K562 (cell line): ENCODE data around the gene DMWD. TPM values are rescaled to one million over a fixed set of nuclear protein-coding genes. Genes with fewer than 3 reads are reported as not detected.

Experiments
- ATAC-seq: fragments of 200-7000 bp; cut with Tn5 transposase; 3 replicates; pipeline ENCODE4 v1.9.1; 2020; ENCODE audit warnings: moderate library complexity
- BruUV-seq: library from RNA; stranded (reverse); fragments of 400-500 nt; replicated peaks from 2 replicates; lab custom pipeline; 2021; lab: Mats Ljungman, UMichigan
- CTCF ChIA-PET: fragments of 300-600 bp; formaldehyde crosslinking; extraction: SDS; loops from one replicate; lab custom pipeline; 2021; ENCODE audit warnings: low intra/inter-chr PET ratio; lab: Yijun Ruan, JAX
- POLR2A ChIA-PET: fragments of 300-600, 350-650 bp; sonication (Branson Sonifier 250); formaldehyde crosslinking; extraction: SDS; loops from one replicate; lab custom pipeline; 2021; ENCODE audit warnings: antibody characterized with exemption, inconsistent platforms; lab: Yijun Ruan, JAX
- DNase-seq, 4 experiments: peaks; one replicate each; pipeline versions ENCODE4 v3.0.0 to v3.0.0-alpha.2; 2011 to 2018; ENCODE audit warnings: low spot score in 3 of 4, mixed read lengths in 3 of 4; ENCODE audit errors: extremely low read depth in 1 of 4
- FAIRE-seq: peaks from 2 replicates; lab custom pipeline; 2011; peaks lifted over from hg19 to GRCh38; lab: Jason Lieb, UNC
- H2AFZ ChIP-seq: 2 replicates; pipeline ENCODE4 v1.6.0; 2011; ENCODE audit warnings: low read depth, low read length, control low read depth, inconsistent platforms
- H3K27ac ChIP-seq: fragments of 200-600 bp; 3 replicates; pipeline ENCODE4 v1.8.0; 2011; ENCODE audit warnings: low read depth, mild to moderate bottlenecking, control low read depth, inconsistent platforms, low read length, moderate library complexity, mixed read lengths; ENCODE audit errors: extremely low read depth
- H3K27me3 ChIP-seq, 2 experiments: fragments of 300-600 bp in 1 of 2; 2 replicates in 1 of 2; 3 replicates in 1 of 2; pipeline versions ENCODE4 v1.6.0 to v1.8.0; 2011; ENCODE audit warnings: inconsistent platforms in 2 of 2, low read length in 2 of 2, mild to moderate bottlenecking in 1 of 2, mixed read lengths in 1 of 2, moderate library complexity in 1 of 2; ENCODE audit not compliant: control insufficient read depth in 2 of 2, insufficient read depth in 2 of 2
- H3K36me3 ChIP-seq: fragments of 300-600 bp; 3 replicates; pipeline ENCODE4 v1.8.0; 2011; ENCODE audit warnings: mild to moderate bottlenecking, low read length, inconsistent platforms; ENCODE audit not compliant: control insufficient read depth, insufficient read depth
- H3K4me1 ChIP-seq, 2 experiments: fragments of 200-600 bp in 1 of 2; replicated peaks in 1 of 2; 2 replicates in 1 of 2; 3 replicates in 1 of 2; pipeline versions ENCODE4 v1.5.1 to v1.8.0; 2011; ENCODE audit warnings: inconsistent platforms in 2 of 2, low read length in 2 of 2, mild to moderate bottlenecking in 1 of 2, mixed read lengths in 1 of 2, moderate library complexity in 1 of 2; ENCODE audit not compliant: control insufficient read depth in 2 of 2, insufficient read depth in 2 of 2
- H3K4me2 ChIP-seq: 2 replicates; pipeline ENCODE4 v1.6.1; 2011; ENCODE audit warnings: low read length, control low read depth, inconsistent platforms, mixed read lengths; ENCODE audit not compliant: insufficient read depth
- H3K4me3 ChIP-seq: fragments of 200-600 bp; sonication (generic), shearing (Covaris generic); 2 replicates; pipeline ENCODE4 v1.5.1; 2016; ENCODE audit warnings: control low read depth, inconsistent platforms
- H3K79me2 ChIP-seq: fragments of 200-600 bp; 3 replicates; pipeline ENCODE4 v1.8.0; 2011; ENCODE audit warnings: low read length, inconsistent platforms; ENCODE audit not compliant: control insufficient read depth, insufficient read depth
- H3K9ac ChIP-seq, 2 experiments: 2 replicates each; pipeline versions ENCODE4 v1.6.0 to v1.6.1; 2011; ENCODE audit warnings: low read depth in 2 of 2, low read length in 2 of 2, control low read depth in 1 of 2, inconsistent platforms in 1 of 2, mild to moderate bottlenecking in 1 of 2, mixed read lengths in 1 of 2; ENCODE audit not compliant: insufficient read depth in 1 of 2
- H3K9me1 ChIP-seq: one replicate; pipeline ENCODE4 v1.6.0; 2011; ENCODE audit warnings: inconsistent platforms, mild to moderate bottlenecking, low read length, moderate library complexity; ENCODE audit not compliant: control insufficient read depth, insufficient read depth
- H3K9me3 ChIP-seq: replicated peaks from 2 replicates; pipeline ENCODE4 v1.5.1; 2011; ENCODE audit warnings: low read depth, low read length, inconsistent platforms; ENCODE audit not compliant: control insufficient read depth, insufficient read depth
- H4K20me1 ChIP-seq: replicated peaks from 2 replicates; pipeline ENCODE4 v1.6.1; 2011; ENCODE audit warnings: low read length, inconsistent platforms, mixed read lengths; ENCODE audit not compliant: control insufficient read depth, insufficient read depth
- ARID1B ChIP-seq: fragments of 450-650 bp; IDR thresholded peaks from 2 replicates; pipeline ENCODE4 v1.6.1; 2016; ENCODE audit warnings: antibody characterized with exemption, mild to moderate bottlenecking, inconsistent platforms
- BCL6 ChIP-seq: fragments of 250-450 bp; sonication (Bioruptor Pico); IDR thresholded peaks from 2 replicates; pipeline ENCODE4 v1.4.0; 2020
- CHD2 ChIP-seq: IDR thresholded peaks from 2 replicates; pipeline ENCODE4 v1.6.1; 2011; ENCODE audit warnings: low read depth, low read length
- ETV1 ChIP-seq: fragments of 450-650 bp; conservative IDR thresholded peaks from 2 replicates; pipeline ENCODE4 v1.6.1; 2016; ENCODE audit warnings: missing genetic modification characterization, control low read depth, low read depth, missing compliant biosample characterization
- FOXK1 ChIP-seq: sonication (generic); formaldehyde crosslinking; IDR thresholded peaks from 2 replicates; pipeline ENCODE4 v1.8.0; 2022; ENCODE audit warnings: missing genetic modification reagents, mild to moderate bottlenecking, borderline replicate concordance
- GATA2 ChIP-seq: sonication (generic); formaldehyde crosslinking; IDR thresholded peaks from 2 replicates; pipeline ENCODE4 v1.4.0; 2020; ENCODE audit warnings: mild to moderate bottlenecking, missing genetic modification reagents
- HMGN3 ChIP-seq: IDR thresholded peaks from 2 replicates; pipeline ENCODE4 v1.6.1; 2011; ENCODE audit warnings: borderline replicate concordance, low read depth, mild to moderate bottlenecking, mixed read lengths, low read length; ENCODE audit not compliant: insufficient read length; ENCODE audit errors: extremely low read depth
- IRF1 ChIP-seq: sonication (generic); formaldehyde crosslinking; IDR thresholded peaks from 2 replicates; pipeline ENCODE4 v1.8.0; 2022; ENCODE audit warnings: missing genetic modification reagents, mild to moderate bottlenecking, borderline replicate concordance
- RNF219 ChIP-seq: fragments of 250-450 bp; sonication (Bioruptor Pico); IDR thresholded peaks from 2 replicates; pipeline ENCODE4 v1.5.0; 2022; ENCODE audit warnings: mild to moderate bottlenecking
- SAP30 ChIP-seq: fragments of 200-600 bp; sonication (generic); IDR thresholded peaks from 2 replicates; pipeline ENCODE4 v1.6.1; 2012; ENCODE audit warnings: borderline replicate concordance, low read depth, mild to moderate bottlenecking, moderate library complexity, low read length, control low read depth, inconsistent platforms; ENCODE audit not compliant: insufficient read depth, poor library complexity, severe bottlenecking
- SIX5 ChIP-seq, 2 experiments: IDR thresholded peaks; 2 replicates each; pipeline ENCODE4 v1.6.1; 2011; ENCODE audit warnings: low read length in 2 of 2, borderline replicate concordance in 1 of 2, low read depth in 1 of 2, mild to moderate bottlenecking in 1 of 2, moderate library complexity in 1 of 2; ENCODE audit not compliant: insufficient read depth in 1 of 2
- SMARCE1 ChIP-seq: fragments of 450-650 bp; IDR thresholded peaks from 2 replicates; pipeline ENCODE4 v1.7.1; 2016; ENCODE audit warnings: mild to moderate bottlenecking
- TAF15 ChIP-seq: fragments of 200-400 bp; formaldehyde crosslinking; IDR thresholded peaks from 2 replicates; pipeline ENCODE4 v1.6.1; 2017; ENCODE audit warnings: mild to moderate bottlenecking, low read depth, low read length, moderate library complexity
- U2AF1 ChIP-seq: fragments of 200-400 bp; formaldehyde crosslinking; optimal IDR thresholded peaks from 2 replicates; pipeline ENCODE3; 2017; ENCODE audit warnings: mild to moderate bottlenecking, low read depth, low read length, moderate library complexity
- ZC3H8 ChIP-seq: fragments of 450-650 bp; IDR thresholded peaks from 2 replicates; pipeline ENCODE4 v1.6.1; 2017
- ZEB2 ChIP-seq: fragments of 450-650 bp; IDR thresholded peaks from 2 replicates; pipeline ENCODE4 v1.6.1; 2016
- ZNF395 ChIP-seq: fragments of 200-800 bp; sonication (Bioruptor generic); IDR thresholded peaks from 2 replicates; pipeline ENCODE4 v1.6.1; 2017; ENCODE audit warnings: missing genetic modification characterization, missing compliant biosample characterization
- ZNF445 ChIP-seq: fragments of 250-450 bp; sonication (Bioruptor Pico); IDR thresholded peaks from 2 replicates; pipeline ENCODE4 v1.4.0; 2020; ENCODE audit warnings: low read depth, mild to moderate bottlenecking, moderate library complexity
- WGBS: fragments of 100-300 bp; shearing (Covaris generic); methylation state at CpG from one replicate; pipeline ENCODE4 v1.1.6; 2016; ENCODE audit warnings: low coverage, mixed read lengths; ENCODE audit not compliant: insufficient coverage; ENCODE audit errors: missing lambda C conversion rate; 5-methylcytosine and 5-hydroxymethylcytosine counted together
- in situ Hi-C: fragments of 300-500 bp; cut with MboI; formaldehyde crosslinking; loops from 4 replicates; pipeline ENCODE4 v1.15.0; 2018; ENCODE audit warnings: inconsistent platforms, mixed read lengths
- intact Hi-C: fragments of 100-400 bp; cut with micrococcal nuclease; formaldehyde crosslinking; loops from 2 replicates; pipeline ENCODE4 v1.14.2; 2022
- polyA plus RNA-seq, 8 experiments: library from polyadenylated mRNA; depleted of rRNA in 4 of 8; stranded (reverse) in 5 of 8; unstranded in 3 of 8; fragments of >200 nt; fragmentation: Nextera tagmentation in 2 of 8; fragmentation: Illumina TruSeq in 1 of 8; extraction: Ambion mirVana in 2 of 8; extraction: Trizol in 1 of 8; gene quantifications; 2 replicates each; pipeline versions ENCODE4 v1.2.1 to v1.2.3, GENCODE V29; 2011 to 2014; ENCODE audit warnings: inconsistent platforms in 1 of 8, missing spikeins in 1 of 8
- total RNA-seq, 7 experiments: library from RNA; depleted of rRNA in 6 of 7; stranded (reverse); fragments of >200 nt in 6 of 7; fragmentation: Illumina TruSeq in 2 of 7; extraction: Trizol in 2 of 7; gene quantifications; 2 replicates each; pipeline versions ENCODE4 v1.2.1 to v1.2.3, GENCODE V29; 2011 to 2021; ENCODE audit warnings: low replicate concordance in 1 of 7

The DMWD gene
- total and polyA plus RNA-seq, 9 of the 15 experiments (the other 6 are each of a cell fraction or from before 2014, with no cell fraction given), result 4.7 to 54.6 (median 19.0) TPM

- no peak for TF ChIP-seq IRF1 (CRISPR knock-in tag)
- no peak for TF ChIP-seq FOXK1 (CRISPR knock-in tag)
- TF ChIP-seq CHD2, result no peak
- no peak for TF ChIP-seq ARID1B
- TF ChIP-seq GATA2 (CRISPR knock-in tag), result no peak
- TF ChIP-seq TAF15, result no peak
- TF ChIP-seq ETV1 (tag), result no peak
- TF ChIP-seq, all 486 proteins: peak for 0
Measured at GRCh38 chr19:45745606-45746005, 47.0 kb downstream of the DMWD start (continued).

GRCh38 chr19:45742969-45743368 is 49.7 kb downstream of the DMWD start:
- Histone ChIP-seq H3K9me1 (no peaks in the 10 kb centered on the region), H3K4me1 (peaks cover 0 to 10% of the 10 kb centered on the region in 2 experiments; a peak in 3 of 5 replicates), H3K36me3 (no peaks in the 10 kb centered on the region), H3K4me2 (no peak overlapping the region), H3K9ac (no peak overlapping the region; a peak in 1 of 4 replicates), H2AFZ (peak overlapping the region; percentile 40; the same call in 1 of the 2 replicates), H3K27ac (no peak overlapping the region), H3K27me3 (no peaks in the 10 kb centered on the region), H3K79me2 (no peaks in the 10 kb centered on the region), H3K4me3 (no peak overlapping the region), H4K20me1 (no peaks in the 10 kb centered on the region), H3K9me3 (no peaks in the 10 kb centered on the region)
- ChIA-PET POLR2A (interaction anchor here (1.2 kb wide), 1 partner anchor 26 kb away, joined by 4 read pairs; the partner anchor contains the start of gene SIX5), CTCF (no interaction called here)
- ATAC-seq, result no peak
- in situ Hi-C loops (no loop called here), intact Hi-C loops (no loop called here)
- BruUV-seq, result no TSS peak
- no peak for DNase-seq
- no peak for TF ChIP-seq RNF219 (CRISPR knock-in tag)
- no peak for TF ChIP-seq BCL6 (CRISPR knock-in tag)
- no peak for TF ChIP-seq ZEB2
- no peak for TF ChIP-seq SIX5 (IDR thresholded peaks at IDR 0.05; ENCODE audit: borderline replicate concordance in 1 of 2, insufficient read depth in 1 of 2, low read depth in 1 of 2, low read length in 2 of 2)
- TF ChIP-seq ZNF395, result no peak
- no peak for TF ChIP-seq ZC3H8
- no peak for TF ChIP-seq SMARCE1
- no peak for TF ChIP-seq ZNF445 (CRISPR knock-in tag)
- no peak for TF ChIP-seq U2AF1
- TF ChIP-seq HMGN3, result no peak
- no peak for TF ChIP-seq SAP30
- WGBS, result 37% methylated on average over 4 of the region's 4 CpGs
- no peak for FAIRE-seq
